ENCODE data around the gene KLRK1. TPM values are rescaled to one million over a fixed set of nuclear protein-coding genes. Genes with fewer than 3 reads are reported as not detected.

The KLRK1 gene
- total RNA-seq, 6 experiments from 2014 or later = not detected

GRCh38 chr12:10366875-10367274, 23.0 kb downstream of the KLRK1 start:
- Mint-ChIP-seq H3K27ac (no peak overlapping the region), H3K4me1 (ENCODE audit: low read depth) (peaks cover 3% of the 10 kb centered on the region)

GRCh38 chr12:10365696-10366405, 24.0 kb downstream of the KLRK1 start:
- H3K4me1 Mint-ChIP-seq (ENCODE audit: low read depth) = no peaks in the 10 kb centered on the region; the same call in none of the 2 replicates
- TF ChIP-seq CTCF (IDR thresholded peaks at IDR 0.05) = peak; percentile 53
- H3K4me3 Mint-ChIP-seq = no peak overlapping the region
- H3K27ac Mint-ChIP-seq = no peak overlapping the region
- no peaks in the 10 kb centered on the region for H3K9me3 Mint-ChIP-seq
- no peak for DNase-seq
- no peaks in the 10 kb centered on the region; the same call in none of the 2 replicates for H3K27me3 Mint-ChIP-seq (ENCODE audit: insufficient read depth)
- peaks cover 8% of the 10 kb centered on the region; the same call in 1 of the 2 replicates for H3K36me3 Mint-ChIP-seq (ENCODE audit: low read depth)

More at GRCh38 chr12:10366875-10367274, 23.0 kb downstream of the KLRK1 start:
- peak; percentile 33 for DNase-seq
- Mint-ChIP-seq H3K27me3 (ENCODE audit: insufficient read depth) (no peaks in the 10 kb centered on the region; the same call in none of the 2 replicates), H3K4me3 (no peak overlapping the region), H3K36me3 (ENCODE audit: low read depth) (peaks cover 8% of the 10 kb centered on the region; the same call in 1 of the 2 replicates), H3K9me3 (no peaks in the 10 kb centered on the region)
- TF ChIP-seq CTCF (IDR thresholded peaks at IDR 0.05) = peak; percentile 57

GRCh38 chr12:10364815-10365622, 24.8 kb downstream of the KLRK1 start:
- no peak overlapping the region for H3K27ac Mint-ChIP-seq
- no peak for TF ChIP-seq CTCF (IDR thresholded peaks at IDR 0.05)

GRCh38 chr12:10363914-10364814, 25.7 kb downstream of the KLRK1 start:
- no peaks in the 10 kb centered on the region; the same call in 1 of the 2 replicates for H3K27me3 Mint-ChIP-seq (ENCODE audit: insufficient read depth)
- no peaks in the 10 kb centered on the region; the same call in none of the 2 replicates for H3K4me1 Mint-ChIP-seq (ENCODE audit: low read depth)
- H3K36me3 Mint-ChIP-seq (ENCODE audit: low read depth) = peaks cover 8% of the 10 kb centered on the region; the same call in 1 of the 2 replicates
- H3K27ac Mint-ChIP-seq = no peak overlapping the region
- peak; percentile 12 for DNase-seq
- H3K9me3 Mint-ChIP-seq = no peaks in the 10 kb centered on the region
- no peak overlapping the region for H3K4me3 Mint-ChIP-seq
- no peak for TF ChIP-seq CTCF (IDR thresholded peaks at IDR 0.05)

More at GRCh38 chr12:10364815-10365622, 24.8 kb downstream of the KLRK1 start:
- Mint-ChIP-seq H3K4me3 (no peak overlapping the region), H3K9me3 (no peaks in the 10 kb centered on the region), H3K4me1 (ENCODE audit: low read depth) (no peaks in the 10 kb centered on the region; the same call in none of the 2 replicates), H3K27me3 (ENCODE audit: insufficient read depth) (no peaks in the 10 kb centered on the region; the same call in 1 of the 2 replicates), H3K36me3 (ENCODE audit: low read depth) (peaks cover 8% of the 10 kb centered on the region; the same call in 1 of the 2 replicates)
- peak; percentile 67 for DNase-seq

- peaks cover 8% of the 10 kb centered on the region; the same call in 1 of the 2 replicates for H3K36me3 Mint-ChIP-seq (ENCODE audit: low read depth)
- H3K9me3 Mint-ChIP-seq = no peaks in the 10 kb centered on the region
- H3K4me3 Mint-ChIP-seq = no peak overlapping the region
- no peak overlapping the region for H3K27ac Mint-ChIP-seq
- H3K4me1 Mint-ChIP-seq (ENCODE audit: low read depth) = peaks cover 6% of the 10 kb centered on the region
- TF ChIP-seq CTCF (IDR thresholded peaks at IDR 0.05) = no peak
- no peak for DNase-seq
- H3K27me3 Mint-ChIP-seq (ENCODE audit: insufficient read depth) = no peaks in the 10 kb centered on the region; the same call in 1 of the 2 replicates
Measured at GRCh38 chr12:10363658-10363913, 26.3 kb downstream of the KLRK1 start.
